ENCODE data around the gene MAP7D2.
"Not testable (repeated sequence)": the region's sequence is repeated elsewhere in the genome, so short reads cannot be mapped to it uniquely, and the experiment has no call there.

MAP7D2 gene

GRCh38 chrX:20116577-20117240 lies at the start of gene MAP7D2:
MAP7D2 (minus strand) TSS chrX:20116907; CDS start chrX:20116879, 28 bp downstream.
- DNase-seq: no peak

GRCh38 chrX:20162516-20162915 lies 45.8 kb upstream of the MAP7D2 start:
- not testable (repeated sequence) for DNase-seq

- DNase-seq: no peak
Measured at GRCh38 chrX:20159797-20160385, 43.2 kb upstream of the MAP7D2 start.

GRCh38 chrX:20151689-20152088 lies 35.0 kb upstream of the MAP7D2 start:
- no peak for DNase-seq

GRCh38 chrX:20149326-20149725 lies 32.6 kb upstream of the MAP7D2 start:
- no peak for DNase-seq

- DNase-seq: no peak
Measured at GRCh38 chrX:20147561-20147960, 30.9 kb upstream of the MAP7D2 start.

- peak; percentile 10 to 36 for DNase-seq
Measured at GRCh38 chrX:20144491-20144890, 27.8 kb upstream of the MAP7D2 start.

GRCh38 chrX:20143561-20143960 lies 26.9 kb upstream of the MAP7D2 start:
- DNase-seq: no peak

- no peak for DNase-seq
Measured at GRCh38 chrX:20143111-20143510, 26.4 kb upstream of the MAP7D2 start.

- peak; percentile 69 to 85 for DNase-seq
Measured at GRCh38 chrX:20141281-20142220, 24.8 kb upstream of the MAP7D2 start, which contains the start of gene EIF1AX. EIF1AX (minus strand) TSS chrX:20141838; CDS start chrX:20141640, 198 bp downstream.

GRCh38 chrX:20140420-20140819 lies 23.7 kb upstream of the MAP7D2 start:
- no peak for DNase-seq

GRCh38 chrX:20139966-20140365 lies 23.3 kb upstream of the MAP7D2 start:
- no peak for DNase-seq

GRCh38 chrX:20135944-20136343 lies 19.2 kb upstream of the MAP7D2 start:
- DNase-seq: no peak

- no peak for DNase-seq
Measured at GRCh38 chrX:20132666-20133065, 16.0 kb upstream of the MAP7D2 start.

GRCh38 chrX:20130357-20130756 lies 13.7 kb upstream of the MAP7D2 start:
- no peak for DNase-seq

- no peak for DNase-seq
Measured at GRCh38 chrX:20129547-20129946, 12.8 kb upstream of the MAP7D2 start.

- no peak for DNase-seq
Measured at GRCh38 chrX:20128670-20129069, 12.0 kb upstream of the MAP7D2 start.

GRCh38 chrX:20127440-20127839 lies 10.7 kb upstream of the MAP7D2 start:
- not testable (repeated sequence) for DNase-seq

- DNase-seq: not testable (repeated sequence)
Measured at GRCh38 chrX:20126833-20127232, 10.1 kb upstream of the MAP7D2 start.

GRCh38 chrX:20124964-20125363 lies 8.3 kb upstream of the MAP7D2 start:
- DNase-seq: no peak

- DNase-seq: no peak
Measured at GRCh38 chrX:20118065-20118824, 1.5 kb upstream of the MAP7D2 start.

- no peak for DNase-seq
Measured at GRCh38 chrX:20116087-20116576, 575 bp downstream of the MAP7D2 start.

Measured in SW 1271 (cell line).